Right lobe of liver (tissue), 6 donors: ENCODE measurements around the gene CHMP4A. TPM values are rescaled to one million over a fixed set of nuclear protein-coding genes. Genes with fewer than 3 reads are reported as not detected.
"Not testable (repeated sequence)": the region's sequence is repeated elsewhere in the genome, so short reads cannot be mapped to it uniquely, and the experiment has no call there.

Experiments used
- ATAC-seq, 4 donors: fragments of 200-7000 bp; cut with Tn5 transposase; one replicate each; pipeline ENCODE4 v1.9.1; 2020; ENCODE audit warnings: mild to moderate bottlenecking in 4 of 4, moderate library complexity in 4 of 4
- DNase-seq, 3 donors: peaks; one replicate each; pipeline ENCODE4 v3.0.0-alpha.2; 2020
- H3K27ac ChIP-seq, 3 donors: fragments of 200-600 bp; one replicate each; pipeline ENCODE4 v1.8.0; 2022
- H3K27me3 ChIP-seq, 2 donors: fragments of 200-600 bp; one replicate each; pipeline ENCODE4 v1.8.0; 2022
- H3K36me3 ChIP-seq, 4 donors: fragments of 200-600 bp; sonication (generic) in 1 of 4; one replicate each; pipeline versions ENCODE4 v1.5.1 to v1.8.0; 2017 to 2022; ENCODE audit warnings: control low read depth in 1 of 4
- H3K4me1 ChIP-seq, 4 donors: fragments of 200-600 bp; sonication (generic) in 1 of 4; one replicate each; pipeline versions ENCODE4 v1.5.1 to v1.8.0; 2017 to 2022; ENCODE audit warnings: control low read depth in 1 of 4
- H3K4me3 ChIP-seq, 3 donors: fragments of 200-600 bp; one replicate each; pipeline ENCODE4 v1.8.0; 2022
- H3K9me3 ChIP-seq, 4 donors: fragments of 200-600 bp; sonication (generic) in 1 of 4; one replicate each; pipeline versions ENCODE4 v1.5.1 to v1.8.0; 2017 to 2022; ENCODE audit warnings: control low read depth in 1 of 4
- POLR2A ChIP-seq: fragments of 450-650 bp; IDR thresholded peaks from one replicate; pipeline ENCODE4 v1.6.1; 2017; ENCODE audit warnings: antibody characterized with exemption, mild to moderate bottlenecking
- WGBS: methylation state at CpG from one replicate; pipeline ENCODE4 v1.1.6; 2018; ENCODE audit warnings: low coverage, low lambda C conversion rate; ENCODE audit not compliant: insufficient coverage; ENCODE audit errors: missing lambda C conversion rate; 5-methylcytosine and 5-hydroxymethylcytosine counted together
- intact Hi-C, 2 donors: fragments of 100-400 bp; cut with DNase I; formaldehyde crosslinking; loops; one replicate each; pipeline versions ENCODE4 v1.11.2 to v1.14.1; 2022
- total RNA-seq, 6 experiments: library from RNA; depleted of rRNA in 2 of 6; stranded (reverse); fragments of >200 nt in 2 of 6; fragmentation: NEBNext Ultra II Directional in 3 of 6; extraction: Animal tissue kit (Norgen Biotek cat#: 25700) in 3 of 6; gene quantifications; one replicate each; pipeline versions ENCODE4 v1.1.0 to v1.2.4, GENCODE V29; 2016 to 2023
- TF ChIP-seq, protein P1 (sequence below), 4 donors: fragments of 200-600 bp in 3 of 4; fragments of 450-650 bp in 1 of 4; IDR thresholded peaks; one replicate each; pipeline versions ENCODE4 v1.5.1 to v1.8.0; 2016 to 2022; ENCODE audit warnings: antibody characterized with exemption in 4 of 4, mild to moderate bottlenecking in 2 of 4
- donor health status: DM: no; HTN: yes; CAD: no.
- donor health status: DM: no; HTN: no; CAD: no.
- donor health status: DM: no; HTN: no; CAD: no.
- donor health status: DM: no; HTN: yes; CAD: no.
- donor health status: DM: no; HTN: yes; CAD: no.

Gene CHMP4A
- total RNA-seq, 6 experiments from 2014 or later = 11.9 to 28.9 (median 17.1) TPM

DNA sequence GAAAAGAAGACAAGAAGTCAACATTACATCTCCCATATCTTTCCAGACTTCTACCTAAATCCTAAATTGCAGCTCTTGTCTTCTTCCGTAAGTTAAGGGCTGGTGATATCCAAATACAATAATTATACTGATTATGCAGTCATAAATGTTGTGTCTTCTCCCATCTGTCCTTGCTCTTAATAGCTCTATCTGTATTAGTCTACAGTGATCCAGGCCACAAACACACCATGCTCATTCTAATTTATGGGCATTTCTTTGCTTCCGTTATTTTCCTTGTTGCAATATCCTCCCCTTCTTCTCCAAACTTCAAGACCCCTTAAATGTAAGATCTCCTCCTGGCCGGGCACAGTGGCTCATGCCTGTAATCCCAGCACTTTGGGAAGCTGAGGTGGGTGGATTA lies 6.2 kb upstream of the CHMP4A start:
- 49% methylated on average over 3 of the region's 3 CpGs for WGBS
- ATAC-seq (no peak), DNase-seq (no peak)
- Histone ChIP-seq H3K27me3 (no peaks in the 10 kb centered on the region), H3K9me3 (no peaks in the 10 kb centered on the region), H3K4me1 (peaks cover 0 to 5% (median 1%) of the 10 kb centered on the region in 4 donors), H3K36me3 (peaks cover 0 to 6% (median 0%) of the 10 kb centered on the region in 4 donors), H3K27ac (no peak overlapping the region), H3K4me3 (no peak overlapping the region)
- intact Hi-C loops = no loop called here
- TF ChIP-seq, protein P1, sequence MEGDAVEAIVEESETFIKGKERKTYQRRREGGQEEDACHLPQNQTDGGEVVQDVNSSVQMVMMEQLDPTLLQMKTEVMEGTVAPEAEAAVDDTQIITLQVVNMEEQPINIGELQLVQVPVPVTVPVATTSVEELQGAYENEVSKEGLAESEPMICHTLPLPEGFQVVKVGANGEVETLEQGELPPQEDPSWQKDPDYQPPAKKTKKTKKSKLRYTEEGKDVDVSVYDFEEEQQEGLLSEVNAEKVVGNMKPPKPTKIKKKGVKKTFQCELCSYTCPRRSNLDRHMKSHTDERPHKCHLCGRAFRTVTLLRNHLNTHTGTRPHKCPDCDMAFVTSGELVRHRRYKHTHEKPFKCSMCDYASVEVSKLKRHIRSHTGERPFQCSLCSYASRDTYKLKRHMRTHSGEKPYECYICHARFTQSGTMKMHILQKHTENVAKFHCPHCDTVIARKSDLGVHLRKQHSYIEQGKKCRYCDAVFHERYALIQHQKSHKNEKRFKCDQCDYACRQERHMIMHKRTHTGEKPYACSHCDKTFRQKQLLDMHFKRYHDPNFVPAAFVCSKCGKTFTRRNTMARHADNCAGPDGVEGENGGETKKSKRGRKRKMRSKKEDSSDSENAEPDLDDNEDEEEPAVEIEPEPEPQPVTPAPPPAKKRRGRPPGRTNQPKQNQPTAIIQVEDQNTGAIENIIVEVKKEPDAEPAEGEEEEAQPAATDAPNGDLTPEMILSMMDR (IDR thresholded peaks at IDR 0.05) = no peak
- TF ChIP-seq POLR2A = no peak

DNA sequence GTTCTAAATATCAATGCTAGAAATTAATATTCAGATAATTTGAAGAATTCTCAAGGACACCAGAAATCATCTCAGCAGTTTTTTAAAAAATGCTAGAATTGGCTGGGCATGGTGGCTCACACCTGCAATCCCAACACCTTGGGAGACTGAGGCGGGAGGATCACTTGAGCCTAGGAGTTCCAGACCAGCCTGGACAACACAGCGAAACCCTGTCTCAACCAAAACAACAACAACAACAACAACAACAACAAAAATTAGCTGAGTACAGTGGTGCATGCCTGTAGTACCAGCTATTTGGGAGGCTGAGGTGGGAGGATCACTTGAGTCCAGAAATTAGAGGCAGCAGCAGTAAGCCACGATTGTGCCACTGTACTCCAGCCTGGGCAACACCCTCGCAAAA lies 5.8 kb upstream of the CHMP4A start:
- no peaks in the 10 kb centered on the region for H3K9me3 ChIP-seq
- ATAC-seq = no peak
- WGBS = 88% methylated on average over 3 of the region's 4 CpGs
- TF ChIP-seq, protein P1 (IDR thresholded peaks at IDR 0.05) = no peak
- no peak for TF ChIP-seq POLR2A
- H3K4me3 ChIP-seq = no peak overlapping the region
- no peak overlapping the region for H3K27ac ChIP-seq
- no peak for DNase-seq
- H3K36me3 ChIP-seq = peaks cover 0 to 6% (median 0%) of the 10 kb centered on the region in 4 donors
- peaks cover 0 to 5% (median 1%) of the 10 kb centered on the region in 4 donors for H3K4me1 ChIP-seq
- H3K27me3 ChIP-seq = no peaks in the 10 kb centered on the region
- intact Hi-C loops = no loop called here

DNA sequence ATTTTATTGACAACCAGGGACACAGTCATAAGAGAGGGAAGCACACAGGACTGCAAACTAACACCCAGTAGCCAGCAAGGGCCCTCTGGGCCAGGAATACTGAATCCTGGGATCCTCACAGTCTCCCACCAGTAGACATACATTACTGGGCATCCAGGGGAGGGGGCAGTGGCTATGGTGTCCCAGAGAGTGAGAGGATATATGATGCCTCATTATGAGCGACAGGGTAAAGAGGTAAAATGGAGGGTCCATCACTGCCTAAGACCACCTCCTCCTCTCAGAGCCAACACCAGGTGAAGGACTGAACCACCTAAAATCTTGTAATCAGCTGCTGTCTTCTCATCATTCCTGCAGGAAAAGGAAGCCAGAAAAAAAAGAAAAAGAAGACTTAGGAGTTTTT lies 3.6 kb upstream of the CHMP4A start:
- H3K4me1 ChIP-seq, H3K4me3 ChIP-seq, H3K27ac ChIP-seq, H3K9me3 ChIP-seq, H3K36me3 ChIP-seq, ATAC-seq, H3K27me3 ChIP-seq, DNase-seq, intact Hi-C loops: not testable (repeated sequence)
- 100% methylated on average over 1 of the region's 1 CpG for WGBS

DNA sequence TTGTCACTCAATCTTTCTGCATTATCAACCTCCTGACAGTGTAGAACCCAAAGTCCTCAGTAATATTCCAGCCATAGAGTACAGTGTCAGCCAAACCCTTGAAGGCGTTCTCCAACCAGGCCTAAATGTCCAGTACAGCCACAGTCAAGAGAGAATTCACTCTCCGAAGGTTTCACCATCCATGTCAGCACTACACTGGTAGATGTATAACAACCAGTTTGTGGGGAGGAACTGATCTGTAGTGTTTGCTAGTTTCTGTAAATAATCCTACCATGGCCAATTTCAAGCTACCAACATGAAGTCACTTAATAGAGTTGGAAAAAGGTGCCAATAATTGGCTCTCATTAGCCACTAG lies 3.0 kb upstream of the CHMP4A start:
- no peak overlapping the region for H3K27ac ChIP-seq

DNA sequence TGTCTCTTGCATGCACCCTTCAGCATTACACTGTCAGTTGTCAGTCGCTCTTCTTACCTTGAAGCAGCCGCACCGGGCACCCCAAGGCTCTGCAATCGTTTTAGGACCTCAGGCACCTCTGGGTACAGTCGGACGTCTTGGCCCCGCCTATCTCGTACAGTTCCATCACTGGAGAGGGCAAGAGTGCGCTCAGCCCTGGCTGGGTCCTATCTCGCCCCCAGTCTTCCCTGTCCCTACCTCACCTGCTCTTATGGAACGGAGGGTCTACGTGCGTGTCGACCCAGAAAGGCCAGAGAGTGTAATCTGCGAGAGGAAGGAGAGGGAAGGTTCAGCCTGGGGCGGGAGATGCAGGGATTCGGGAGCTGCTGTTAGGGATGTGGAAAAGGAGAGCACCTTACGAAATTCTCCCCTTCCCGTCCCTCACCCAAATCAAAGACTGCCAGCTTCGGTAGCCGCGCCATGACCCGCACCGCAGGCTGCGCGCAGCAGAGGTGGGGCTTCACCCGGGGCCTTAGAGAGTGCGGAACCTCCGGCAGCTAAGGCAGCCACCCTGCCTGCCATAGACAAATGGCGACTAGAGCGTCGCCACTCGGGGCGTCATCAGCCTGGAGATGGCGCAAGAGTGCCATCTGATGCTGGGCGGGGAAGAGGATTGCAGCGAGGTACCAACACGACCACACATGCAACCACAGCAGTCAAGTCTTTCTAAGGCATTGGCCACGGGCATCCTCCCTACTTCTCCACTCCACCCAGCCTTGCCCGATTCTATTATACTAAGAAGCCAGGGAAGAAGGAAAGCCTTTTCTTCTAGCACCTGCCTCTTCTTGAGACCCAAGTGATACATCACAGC lies 2.4 kb upstream of the CHMP4A start, which contains the start of gene MDP1:
TSS of gene MDP1 (minus strand) at position 572 of the 850 bp plus-strand sequence. CDS start at position 461, 111 bp downstream.
- Histone ChIP-seq H3K36me3 (peaks cover 0 to 12% (median 0%) of the 10 kb centered on the region in 4 donors), H3K9me3 (no peaks in the 10 kb centered on the region), H3K4me1 (peaks cover 0 to 5% (median 1%) of the 10 kb centered on the region in 4 donors), H3K27ac (peak within 1 kb of the TSS; percentile 61 to 87 (median 78)), H3K27me3 (no peaks in the 10 kb centered on the region), H3K4me3 (peak within 1 kb of the TSS; percentile 60 to 70 (median 67))
- peak; percentile 75 for TF ChIP-seq POLR2A
- TF ChIP-seq, protein P1 (IDR thresholded peaks at IDR 0.05) = peak; percentile 36 to 68 (median 55)
- DNase-seq = peak; percentile 87 to 89 (median 87)
- ATAC-seq = peak; percentile 87 to 91 (median 88)
- intact Hi-C loops = no loop called here
- 0% methylated on average over 13 of the region's 40 CpGs for WGBS

More for the DNA sequence above, 3.0 kb upstream of the CHMP4A start:
- DNase-seq (no peak), ATAC-seq (no peak)
- Histone ChIP-seq H3K27me3 (no peaks in the 10 kb centered on the region), H3K36me3 (peaks cover 0 to 8% (median 0%) of the 10 kb centered on the region in 4 donors), H3K4me1 (peaks cover 0 to 5% (median 1%) of the 10 kb centered on the region in 4 donors), H3K9me3 (no peaks in the 10 kb centered on the region), H3K4me3 (no peak overlapping the region)
- intact Hi-C loops = no loop called here
- 79% methylated on average over 2 of the region's 2 CpGs for WGBS
- TF ChIP-seq, protein P1 (IDR thresholded peaks at IDR 0.05) = no peak
- TF ChIP-seq POLR2A = no peak
